Heart left ventricle (tissue), 16 donors: ENCODE results near the gene MED15. TPM values are rescaled to one million over a fixed set of nuclear protein-coding genes. Genes with fewer than 3 reads are reported as not detected.

ENCODE experiments used
- ATAC-seq, 4 donors: fragments of 200-7000 bp; cut with Tn5 transposase; one replicate each; pipeline ENCODE4 v1.9.1; 2020 to 2022; ENCODE audit warnings: moderate library complexity in 4 of 4, mild to moderate bottlenecking in 3 of 4, moderate number of reproducible peaks in 1 of 4
- DNase-seq, 5 donors: peaks; one replicate each; pipeline ENCODE4 v3.0.0-alpha.2; 2020
- H3K27ac ChIP-seq, 12 donors: fragments of 200-600 bp; sonication (generic) in 4 of 12; one replicate each; pipeline versions ENCODE4 v1.5.0 to v1.8.0; 2016 to 2022; ENCODE audit warnings: mild to moderate bottlenecking in 2 of 12
- H3K27me3 ChIP-seq, 9 donors: fragments of 200-600 bp; sonication (generic) in 2 of 9; one replicate each; pipeline versions ENCODE4 v1.5.1 to v1.8.0; 2016 to 2022; ENCODE audit warnings: mild to moderate bottlenecking in 3 of 9
- H3K36me3 ChIP-seq, 9 donors: fragments of 200-600 bp; sonication (generic) in 2 of 9; one replicate each; pipeline versions ENCODE4 v1.5.0 to v1.8.0; 2018 to 2022; ENCODE audit warnings: mild to moderate bottlenecking in 2 of 9
- H3K4me1 ChIP-seq, 12 donors: fragments of 200-600 bp; sonication (generic) in 4 of 12; one replicate each; pipeline versions ENCODE4 v1.5.0 to v1.8.0; 2016 to 2022; ENCODE audit warnings: mild to moderate bottlenecking in 3 of 12
- H3K4me3 ChIP-seq, 12 donors: fragments of 200-600 bp; sonication (generic) in 4 of 12; one replicate each; pipeline versions ENCODE4 v1.5.0 to v1.8.0; 2017 to 2022; ENCODE audit warnings: mild to moderate bottlenecking in 9 of 12, moderate library complexity in 4 of 12
- H3K9me3 ChIP-seq, 12 donors: fragments of 200-600 bp; sonication (generic) in 4 of 12; one replicate each; pipeline versions ENCODE4 v1.5.0 to v1.8.0; 2016 to 2022; ENCODE audit warnings: mild to moderate bottlenecking in 1 of 12
- POLR2A ChIP-seq, 2 donors: fragments of 450-650 bp; IDR thresholded peaks; one replicate each; pipeline ENCODE4 v1.6.1; 2017; ENCODE audit warnings: antibody characterized with exemption in 2 of 2, mild to moderate bottlenecking in 2 of 2, moderate library complexity in 2 of 2
- WGBS, 4 donors: extraction: QIAGEN DNeasy Blood & Tissue Kit in 2 of 4; methylation state at CpG; one replicate each; pipeline versions ENCODE4 v1.1.5 to v1.1.7; 2013 to 2018; 5-methylcytosine and 5-hydroxymethylcytosine counted together
- intact Hi-C, 10 donors: fragments of 100-400 bp; cut with DNase I; formaldehyde crosslinking; loops; one replicate each; pipeline versions ENCODE4 v1.11.1 to v1.14.2; 2022
- polyA plus RNA-seq, 2 donors: library from polyadenylated mRNA; stranded (reverse); fragments of 200-250 nt; gene quantifications; one replicate each; pipeline ENCODE4 v1.2.3, GENCODE V29; 2013
- total RNA-seq, 9 donors: library from RNA; depleted of rRNA in 2 of 9; stranded (reverse); fragments of >200 nt in 2 of 9; fragmentation: NEBNext Ultra II Directional in 3 of 9; extraction: Animal tissue kit (Norgen Biotek cat#: 25700) in 3 of 9; gene quantifications; one replicate each; pipeline versions ENCODE4 v1.1.0 to v1.2.4, GENCODE V29; 2016 to 2023
- TF ChIP-seq, protein P1 (sequence below), 12 donors: fragments of 200-600 bp; sonication (generic) in 4 of 12; IDR thresholded peaks; one replicate each; pipeline versions ENCODE4 v1.5.0 to v1.8.0; 2018 to 2022; ENCODE audit warnings: antibody characterized with exemption in 12 of 12, mild to moderate bottlenecking in 5 of 12
- donor health status: ischemic (EF 13 %, LVEDD 7.1; RV severe dilation, severe dysfunction).
- donor health status: healthy with polysubstance abuse.
- donor health status: DM: no; HTN: yes; CAD: no.
- donor health status: DM: no; HTN: no; CAD: no.
- donor health status: ischemic (EF 25% LVEDD 6.9; RV normal size, moderate dysfunction).
- donor health status: ischemic (EF 25% LVEDD 5.7; RV mildly dilated, moderate dysfunction).
- donor health status: healthy.
- donor health status: DM: yes; HTN: yes; CAD: no.
- donor health status: ischemic (EF 35%, LVEDD 5.7; RV mildly dilated, moderate dysfunction).
- donor health status: nonischemic (EF 11% LVEDD 7.7; RV severe dilation, severe dysfunction).
- donor health status: DM: yes; HTN: yes; CAD: no.
- donor health status: PGD.
- donor health status: ischemic (EF 29% LVEDD 5.4; RV normal size, mild dysfunction).
- donor health status: nonischemic (EF 23%, LVEDD 6.1; RV moderate dilation, normal function).

Gene MED15
- total and polyA plus RNA-seq, 11 donors = 27.9 to 78.3 (median 43.0) TPM

DNA sequence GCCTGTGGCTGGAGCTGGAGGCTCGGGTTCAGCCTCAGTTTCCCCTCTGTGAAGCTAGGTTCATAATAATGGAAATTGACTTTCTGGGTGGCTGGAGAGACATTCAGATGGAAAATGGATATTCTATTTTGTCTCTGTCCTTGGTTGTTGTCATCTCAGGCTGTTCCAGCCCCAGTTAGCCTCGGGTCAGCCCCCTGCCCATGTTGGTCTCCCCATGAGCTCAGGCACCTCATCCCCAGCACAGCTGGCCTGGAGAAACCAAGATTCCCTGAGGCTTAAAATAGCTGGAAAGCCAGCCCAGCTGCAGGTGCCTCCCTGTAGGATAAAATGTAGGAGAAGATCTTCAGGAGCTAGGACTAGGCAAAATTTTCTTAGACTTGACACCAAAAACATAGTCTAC lies 129.5 kb downstream of the MED15 start:
- no peaks in the 10 kb centered on the region for H3K4me1 ChIP-seq
- peaks cover 0 to 26% (median 4%) of the 10 kb centered on the region in 9 donors for H3K27me3 ChIP-seq
- H3K9me3 ChIP-seq = peaks cover 0 to 7% (median 0%) of the 10 kb centered on the region in 12 donors
- TF ChIP-seq, protein P1, sequence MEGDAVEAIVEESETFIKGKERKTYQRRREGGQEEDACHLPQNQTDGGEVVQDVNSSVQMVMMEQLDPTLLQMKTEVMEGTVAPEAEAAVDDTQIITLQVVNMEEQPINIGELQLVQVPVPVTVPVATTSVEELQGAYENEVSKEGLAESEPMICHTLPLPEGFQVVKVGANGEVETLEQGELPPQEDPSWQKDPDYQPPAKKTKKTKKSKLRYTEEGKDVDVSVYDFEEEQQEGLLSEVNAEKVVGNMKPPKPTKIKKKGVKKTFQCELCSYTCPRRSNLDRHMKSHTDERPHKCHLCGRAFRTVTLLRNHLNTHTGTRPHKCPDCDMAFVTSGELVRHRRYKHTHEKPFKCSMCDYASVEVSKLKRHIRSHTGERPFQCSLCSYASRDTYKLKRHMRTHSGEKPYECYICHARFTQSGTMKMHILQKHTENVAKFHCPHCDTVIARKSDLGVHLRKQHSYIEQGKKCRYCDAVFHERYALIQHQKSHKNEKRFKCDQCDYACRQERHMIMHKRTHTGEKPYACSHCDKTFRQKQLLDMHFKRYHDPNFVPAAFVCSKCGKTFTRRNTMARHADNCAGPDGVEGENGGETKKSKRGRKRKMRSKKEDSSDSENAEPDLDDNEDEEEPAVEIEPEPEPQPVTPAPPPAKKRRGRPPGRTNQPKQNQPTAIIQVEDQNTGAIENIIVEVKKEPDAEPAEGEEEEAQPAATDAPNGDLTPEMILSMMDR (IDR thresholded peaks at IDR 0.05) = no peak
- no peak for TF ChIP-seq POLR2A (IDR thresholded peaks at IDR 0.05)
- intact Hi-C loops = loop anchor here in 1 of 10 donors (10.0 kb wide), 1 partner anchor 58 kb away; no protein-coding TSS in a partner anchor
- 78 to 94% (median 82%) methylated on average over 2 of the region's 2 CpGs for WGBS, 4 donors
- H3K36me3 ChIP-seq = no peaks in the 10 kb centered on the region
- H3K4me3 ChIP-seq = no peak overlapping the region
- no peak for ATAC-seq
- no peak for DNase-seq
- H3K27ac ChIP-seq = no peak overlapping the region

Other genes with a start within 250 kb of the MED15 start
- gene RTN4R, start 239.3 kb upstream of the MED15 start, total RNA-seq = 1 to 10 TPM in 7 of 9 donors, under 1 TPM in 2; 0.53 to 2.6 (median 1.4) TPM
- 1 to 10 TPM; 1.3 to 1.8 TPM for gene RTN4R, start 239.3 kb upstream of the MED15 start, polyA plus RNA-seq
- gene DGCR6L, start 187.6 kb upstream of the MED15 start, total RNA-seq = 100 to 1,000 TPM in 1 of 9 donors, 10 to 100 TPM in 8; 31.8 to 101 (median 39.2) TPM
- 10 to 100 TPM; 48.4 to 83.7 TPM for gene DGCR6L, start 187.6 kb upstream of the MED15 start, polyA plus RNA-seq
- gene ZNF74, start 113.5 kb upstream of the MED15 start, total RNA-seq = 1 to 10 TPM; 3.8 to 6.5 (median 4.8) TPM
- 1 to 10 TPM; 2.1 to 2.5 TPM for gene ZNF74, start 113.5 kb upstream of the MED15 start, polyA plus RNA-seq
- 10 to 100 TPM in 1 of 9 donors, 1 to 10 TPM in 8; 2.4 to 10.1 (median 3.1) TPM for gene SCARF2, start 69.8 kb upstream of the MED15 start, total RNA-seq
- 1 to 10 TPM; 1.5 to 2.7 TPM for gene SCARF2, start 69.8 kb upstream of the MED15 start, polyA plus RNA-seq
- gene KLHL22, start 11.8 kb upstream of the MED15 start, total RNA-seq = 10 to 100 TPM; 10.2 to 23.6 (median 17.1) TPM
- 10 to 100 TPM; 11.3 to 14.3 TPM for gene KLHL22, start 11.8 kb upstream of the MED15 start, polyA plus RNA-seq